Neural progenitor cell (in vitro differentiated cells): ENCODE data around the gene CDC42.

ENCODE experiments used
- CTCF ChIP-seq: fragments of 200-600 bp; sonication (generic); IDR thresholded peaks from 2 replicates; pipeline ENCODE4 v1.5.1; 2017; ENCODE audit warnings: antibody characterized with exemption, mild to moderate bottlenecking
- EZH2phosphoT487 ChIP-seq: fragments of 200-600 bp; sonication (generic); IDR thresholded peaks from 2 replicates; pipeline ENCODE4 v1.6.1; 2017; ENCODE audit warnings: antibody characterized with exemption

GRCh38 chr1:22105611-22106207, 53.2 kb downstream of the CDC42 start:
- TF ChIP-seq CTCF (peak; percentile 87), EZH2phosphoT487 (no peak)
